ENCODE measurements around the gene MACROD2. TPM values are rescaled to one million over a fixed set of nuclear protein-coding genes. Genes with fewer than 3 reads are reported as not detected.

The MACROD2 gene
- total RNA-seq, 1 donor, result 1.3 TPM

- TF ChIP-seq, protein P1, sequence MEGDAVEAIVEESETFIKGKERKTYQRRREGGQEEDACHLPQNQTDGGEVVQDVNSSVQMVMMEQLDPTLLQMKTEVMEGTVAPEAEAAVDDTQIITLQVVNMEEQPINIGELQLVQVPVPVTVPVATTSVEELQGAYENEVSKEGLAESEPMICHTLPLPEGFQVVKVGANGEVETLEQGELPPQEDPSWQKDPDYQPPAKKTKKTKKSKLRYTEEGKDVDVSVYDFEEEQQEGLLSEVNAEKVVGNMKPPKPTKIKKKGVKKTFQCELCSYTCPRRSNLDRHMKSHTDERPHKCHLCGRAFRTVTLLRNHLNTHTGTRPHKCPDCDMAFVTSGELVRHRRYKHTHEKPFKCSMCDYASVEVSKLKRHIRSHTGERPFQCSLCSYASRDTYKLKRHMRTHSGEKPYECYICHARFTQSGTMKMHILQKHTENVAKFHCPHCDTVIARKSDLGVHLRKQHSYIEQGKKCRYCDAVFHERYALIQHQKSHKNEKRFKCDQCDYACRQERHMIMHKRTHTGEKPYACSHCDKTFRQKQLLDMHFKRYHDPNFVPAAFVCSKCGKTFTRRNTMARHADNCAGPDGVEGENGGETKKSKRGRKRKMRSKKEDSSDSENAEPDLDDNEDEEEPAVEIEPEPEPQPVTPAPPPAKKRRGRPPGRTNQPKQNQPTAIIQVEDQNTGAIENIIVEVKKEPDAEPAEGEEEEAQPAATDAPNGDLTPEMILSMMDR (IDR thresholded peaks at IDR 0.05; ENCODE audit: insufficient read depth, low read length), result no peak
- DNase-seq (ENCODE audit: low read depth), result no peak
These were observed 391.4 kb downstream of the MACROD2 start for GRCh38 chr20:14386726-14387125.

GRCh38 chr20:14401479-14402138 lies 406.3 kb downstream of the MACROD2 start:
- TF ChIP-seq, protein P1 (IDR thresholded peaks at IDR 0.05; ENCODE audit: insufficient read depth, low read length), result no peak
- DNase-seq (ENCODE audit: low read depth), result no peak
- no peak overlapping the region for H3K4me3 ChIP-seq (ENCODE audit: low read depth, low read length)

More at GRCh38 chr20:14386726-14387125, 391.4 kb downstream of the MACROD2 start:
- H3K4me3 ChIP-seq (ENCODE audit: low read depth, low read length), result no peak overlapping the region

GRCh38 chr20:14404515-14404914 lies 409.2 kb downstream of the MACROD2 start:
- DNase-seq (ENCODE audit: low read depth), result no peak
- TF ChIP-seq, protein P1 (IDR thresholded peaks at IDR 0.05; ENCODE audit: insufficient read depth, low read length), result no peak
- H3K4me3 ChIP-seq (ENCODE audit: low read depth, low read length), result no peak overlapping the region

DNA sequence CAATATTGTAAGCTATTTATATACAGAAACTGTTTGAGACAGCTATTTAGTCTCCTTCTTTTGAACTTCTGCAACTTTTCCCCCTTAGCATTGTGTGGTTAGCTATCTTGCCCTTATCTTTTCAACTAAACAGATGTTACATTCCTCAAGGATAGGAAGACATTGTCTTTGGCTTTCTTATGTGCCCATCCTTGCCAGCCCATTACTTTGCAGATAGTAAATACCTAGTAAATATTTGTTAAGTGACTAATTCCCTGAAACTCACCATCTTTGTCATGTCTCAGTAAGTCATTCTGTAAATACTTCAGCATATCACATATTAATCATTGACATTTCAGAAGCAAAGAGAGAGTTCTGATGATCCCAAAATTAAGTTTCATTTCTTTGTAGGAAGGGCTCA lies 411.2 kb downstream of the MACROD2 start:
- H3K4me3 ChIP-seq (ENCODE audit: low read depth, low read length), result no peak overlapping the region
- peak; percentile 83 for DNase-seq (ENCODE audit: low read depth)
- TF ChIP-seq, protein P1 (IDR thresholded peaks at IDR 0.05; ENCODE audit: insufficient read depth, low read length), result no peak

- no peak overlapping the region for H3K4me3 ChIP-seq (ENCODE audit: low read depth, low read length)
- DNase-seq (ENCODE audit: low read depth), result no peak
- TF ChIP-seq, protein P1 (IDR thresholded peaks at IDR 0.05; ENCODE audit: insufficient read depth, low read length), result no peak
These were observed 412.0 kb downstream of the MACROD2 start for GRCh38 chr20:14407336-14407735.

- H3K4me3 ChIP-seq (ENCODE audit: low read depth, low read length), result no peak overlapping the region
- TF ChIP-seq, protein P1 (IDR thresholded peaks at IDR 0.05; ENCODE audit: insufficient read depth, low read length), result no peak
- no peak for DNase-seq (ENCODE audit: low read depth)
These were observed 415.7 kb downstream of the MACROD2 start for GRCh38 chr20:14410869-14411555.
